HepG2 (cell line): Measurements from ENCODE around the gene FABP1. TPM values are rescaled to one million over a fixed set of nuclear protein-coding genes. Genes with fewer than 3 reads are reported as not detected.
A peak's percentile ranks its signal among the peaks of the same experiment; 100 is the strongest.

Experiments used
- ATAD3A ChIP-seq: sonication (generic); formaldehyde crosslinking; IDR thresholded peaks from 2 replicates; pipeline ENCODE4 v1.4.0; 2020; ENCODE audit warnings: missing genetic modification reagents
- MED13 ChIP-seq: sonication (generic); formaldehyde crosslinking; IDR thresholded peaks from 2 replicates; pipeline ENCODE4 v1.5.0; 2020; ENCODE audit warnings: missing genetic modification reagents
- MTA3 ChIP-seq: sonication (generic); formaldehyde crosslinking; IDR thresholded peaks from 2 replicates; pipeline ENCODE4 v1.4.0; 2020; ENCODE audit warnings: missing genetic modification reagents
- NFYC ChIP-seq: IDR thresholded peaks from 2 replicates; pipeline ENCODE4 v1.6.1; 2016; ENCODE audit warnings: missing genetic modification reagents, missing compliant biosample characterization
- RORA ChIP-seq: sonication (generic); formaldehyde crosslinking; IDR thresholded peaks from 2 replicates; pipeline ENCODE4 v1.5.0; 2020; ENCODE audit warnings: mild to moderate bottlenecking, missing genetic modification reagents, moderate library complexity
- SIX1 ChIP-seq: sonication (generic); formaldehyde crosslinking; IDR thresholded peaks from 2 replicates; pipeline ENCODE4 v1.4.0; 2020; ENCODE audit warnings: missing genetic modification reagents, borderline replicate concordance
- SRSF4 ChIP-seq: fragments of 200-400 bp; formaldehyde crosslinking; IDR thresholded peaks from one replicate; pipeline ENCODE4 v1.6.1; 2018; ENCODE audit warnings: mild to moderate bottlenecking, low read depth, low read length, moderate library complexity; ENCODE audit not compliant: poor library complexity, severe bottlenecking
- TARDBP ChIP-seq: sonication (generic); formaldehyde crosslinking; IDR thresholded peaks from 2 replicates; pipeline ENCODE4 v1.8.0; 2022; ENCODE audit warnings: mild to moderate bottlenecking, missing genetic modification reagents
- ZNF501 ChIP-seq: sonication (generic); formaldehyde crosslinking; IDR thresholded peaks from 2 replicates; pipeline ENCODE4 v1.5.1; 2020; ENCODE audit warnings: mild to moderate bottlenecking, moderate library complexity, missing genetic modification reagents
- ZNF543 ChIP-seq: sonication (generic); formaldehyde crosslinking; IDR thresholded peaks from 2 replicates; pipeline ENCODE4 v1.4.0; 2020; ENCODE audit warnings: mild to moderate bottlenecking, missing genetic modification reagents
- ZNF570 ChIP-seq: sonication (generic); formaldehyde crosslinking; IDR thresholded peaks from 2 replicates; pipeline ENCODE4 v1.4.0; 2020; ENCODE audit warnings: mild to moderate bottlenecking, missing genetic modification reagents, borderline replicate concordance
- ZNF660 ChIP-seq: sonication (generic); formaldehyde crosslinking; IDR thresholded peaks from 2 replicates; pipeline ENCODE4 v1.5.1; 2020; ENCODE audit warnings: mild to moderate bottlenecking, low read depth, missing genetic modification reagents, borderline replicate concordance
- ZNF703 ChIP-seq: sonication (generic); formaldehyde crosslinking; IDR thresholded peaks from 2 replicates; pipeline ENCODE4 v1.5.1; 2020; ENCODE audit warnings: missing genetic modification reagents, mild to moderate bottlenecking, moderate library complexity, borderline replicate concordance
- ZSCAN22 ChIP-seq: sonication (generic); formaldehyde crosslinking; IDR thresholded peaks from 2 replicates; pipeline ENCODE4 v1.4.0; 2020; ENCODE audit warnings: mild to moderate bottlenecking, missing genetic modification reagents
- polyA plus RNA-seq, 8 experiments: library from polyadenylated mRNA; depleted of rRNA in 3 of 8; stranded (reverse) in 7 of 8; unstranded in 1 of 8; fragments of >200 nt; fragmentation: Illumina TruSeq in 4 of 8; extraction: Trizol in 4 of 8; gene quantifications; 2 replicates each; pipeline versions ENCODE4 v1.2.1 to v1.2.3, GENCODE V29; 2011 to 2016; ENCODE audit warnings: low read depth in 4 of 8, missing spikeins in 1 of 8, mixed read lengths in 1 of 8; ENCODE audit not compliant: insufficient read depth in 1 of 8
- total RNA-seq, 5 experiments: library from RNA; depleted of rRNA; stranded (reverse); fragments of >200 nt; fragmentation: Illumina TruSeq; extraction: Trizol; gene quantifications; 2 replicates each; pipeline ENCODE4 v1.2.3, GENCODE V29; 2016; ENCODE audit warnings: low read depth in 1 of 5
- TF ChIP-seq, protein P1 (sequence below), 2 experiments: sonication (generic) in 1 of 2; formaldehyde crosslinking in 1 of 2; IDR thresholded peaks; 2 replicates each; pipeline versions ENCODE4 v1.6.1 to v1.9.0; 2014 to 2022; ENCODE audit warnings: antibody characterized with exemption in 1 of 2, borderline replicate concordance in 1 of 2, inconsistent platforms in 1 of 2, low read depth in 1 of 2, missing genetic modification reagents in 1 of 2
- TF ChIP-seq, protein P2 (sequence below): sonication (generic); formaldehyde crosslinking; IDR thresholded peaks from 2 replicates; pipeline ENCODE4 v1.5.1; 2020; ENCODE audit warnings: mild to moderate bottlenecking, missing genetic modification reagents, borderline replicate concordance
- TF ChIP-seq, protein P3 (sequence below): sonication (generic); formaldehyde crosslinking; IDR thresholded peaks from 2 replicates; pipeline ENCODE4 v1.9.0; 2021; ENCODE audit warnings: missing genetic modification reagents, mild to moderate bottlenecking, borderline replicate concordance

Gene FABP1
- total and polyA plus RNA-seq, 2 of the 13 experiments (the other 11 are each of a cell fraction or from before 2014, with no cell fraction given) = 644 to 1,608 TPM

DNA sequence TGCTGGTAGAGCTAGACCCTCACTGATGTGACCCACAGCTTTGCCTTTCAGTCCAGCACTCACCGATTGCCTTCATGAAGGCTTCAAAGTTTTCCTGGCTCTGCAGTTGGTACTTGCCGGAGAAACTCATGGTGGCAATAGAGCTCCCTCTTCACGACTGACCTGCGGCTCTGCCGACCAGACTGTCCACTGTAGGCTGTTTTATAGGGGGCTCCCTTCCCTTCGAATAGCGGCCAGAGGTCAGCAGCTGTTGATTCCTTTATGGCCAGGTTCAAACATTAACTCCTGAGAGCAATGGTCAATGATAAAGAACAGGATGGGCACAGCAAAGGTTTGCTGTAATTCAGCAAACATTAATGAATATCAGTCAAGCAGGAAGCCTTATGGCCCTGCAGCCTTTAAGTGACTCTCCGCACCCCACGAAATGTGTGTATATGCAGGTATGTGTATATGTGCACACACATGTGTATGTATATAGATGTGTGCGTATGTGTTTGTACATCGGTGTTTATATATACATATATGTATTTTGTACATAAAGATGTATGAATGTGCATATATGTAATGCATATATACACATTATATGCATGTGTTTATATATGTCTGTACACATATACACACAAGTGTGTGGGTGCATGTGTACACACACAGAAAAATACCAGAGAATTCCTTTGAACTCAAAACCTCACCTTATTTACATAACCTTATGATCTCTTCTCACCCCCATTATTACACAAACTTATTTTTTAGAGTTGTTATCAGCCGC lies at the start of gene FABP1 (continued):
- TF ChIP-seq MTA3 (CRISPR knock-in tag) (no peak), ZNF660 (CRISPR knock-in tag) (no peak), ZNF703 (CRISPR knock-in tag) (peak; percentile 86; the same call in 1 of the 2 replicates), ZNF570 (CRISPR knock-in tag) (no peak), ATAD3A (CRISPR knock-in tag) (no peak), NFYC (peak; percentile 40), MED13 (CRISPR knock-in tag) (peak; percentile 79; the same call in 1 of the 2 replicates), SRSF4 (no peak), SIX1 (CRISPR knock-in tag) (peak; percentile 69), RORA (CRISPR knock-in tag) (no peak), TARDBP (CRISPR knock-in tag) (peak; percentile 89), ZNF501 (peak; percentile 79; the same call in 1 of the 2 replicates), ZNF543 (no peak; the same call in 1 of the 2 replicates), ZSCAN22 (CRISPR knock-in tag) (no peak)
- TF ChIP-seq, protein P1, sequence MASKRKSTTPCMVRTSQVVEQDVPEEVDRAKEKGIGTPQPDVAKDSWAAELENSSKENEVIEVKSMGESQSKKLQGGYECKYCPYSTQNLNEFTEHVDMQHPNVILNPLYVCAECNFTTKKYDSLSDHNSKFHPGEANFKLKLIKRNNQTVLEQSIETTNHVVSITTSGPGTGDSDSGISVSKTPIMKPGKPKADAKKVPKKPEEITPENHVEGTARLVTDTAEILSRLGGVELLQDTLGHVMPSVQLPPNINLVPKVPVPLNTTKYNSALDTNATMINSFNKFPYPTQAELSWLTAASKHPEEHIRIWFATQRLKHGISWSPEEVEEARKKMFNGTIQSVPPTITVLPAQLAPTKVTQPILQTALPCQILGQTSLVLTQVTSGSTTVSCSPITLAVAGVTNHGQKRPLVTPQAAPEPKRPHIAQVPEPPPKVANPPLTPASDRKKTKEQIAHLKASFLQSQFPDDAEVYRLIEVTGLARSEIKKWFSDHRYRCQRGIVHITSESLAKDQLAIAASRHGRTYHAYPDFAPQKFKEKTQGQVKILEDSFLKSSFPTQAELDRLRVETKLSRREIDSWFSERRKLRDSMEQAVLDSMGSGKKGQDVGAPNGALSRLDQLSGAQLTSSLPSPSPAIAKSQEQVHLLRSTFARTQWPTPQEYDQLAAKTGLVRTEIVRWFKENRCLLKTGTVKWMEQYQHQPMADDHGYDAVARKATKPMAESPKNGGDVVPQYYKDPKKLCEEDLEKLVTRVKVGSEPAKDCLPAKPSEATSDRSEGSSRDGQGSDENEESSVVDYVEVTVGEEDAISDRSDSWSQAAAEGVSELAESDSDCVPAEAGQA (IDR thresholded peaks at IDR 0.05; ENCODE audit: low read depth) = 0 out of 2 replicates have a peak, but pooled peaks have one; percentile 18
- TF ChIP-seq, protein P1 (CRISPR knock-in tag; IDR thresholded peaks at IDR 0.05; ENCODE audit: borderline replicate concordance) = no peak
- TF ChIP-seq, protein P2, sequence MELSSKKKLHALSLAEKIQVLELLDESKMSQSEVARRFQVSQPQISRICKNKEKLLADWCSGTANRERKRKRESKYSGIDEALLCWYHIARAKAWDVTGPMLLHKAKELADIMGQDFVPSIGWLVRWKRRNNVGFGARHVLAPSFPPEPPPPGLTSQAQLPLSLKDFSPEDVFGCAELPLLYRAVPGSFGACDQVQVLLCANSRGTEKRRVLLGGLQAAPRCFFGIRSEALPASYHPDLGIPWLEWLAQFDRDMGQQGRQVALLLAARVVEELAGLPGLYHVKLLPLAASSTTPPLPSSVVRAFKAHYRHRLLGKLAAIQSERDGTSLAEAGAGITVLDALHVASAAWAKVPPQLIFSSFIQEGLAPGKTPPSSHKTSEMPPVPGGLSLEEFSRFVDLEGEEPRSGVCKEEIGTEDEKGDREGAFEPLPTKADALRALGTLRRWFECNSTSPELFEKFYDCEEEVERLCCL = peak; percentile 36; the same call in 1 of the 2 replicates
- TF ChIP-seq, protein P3, sequence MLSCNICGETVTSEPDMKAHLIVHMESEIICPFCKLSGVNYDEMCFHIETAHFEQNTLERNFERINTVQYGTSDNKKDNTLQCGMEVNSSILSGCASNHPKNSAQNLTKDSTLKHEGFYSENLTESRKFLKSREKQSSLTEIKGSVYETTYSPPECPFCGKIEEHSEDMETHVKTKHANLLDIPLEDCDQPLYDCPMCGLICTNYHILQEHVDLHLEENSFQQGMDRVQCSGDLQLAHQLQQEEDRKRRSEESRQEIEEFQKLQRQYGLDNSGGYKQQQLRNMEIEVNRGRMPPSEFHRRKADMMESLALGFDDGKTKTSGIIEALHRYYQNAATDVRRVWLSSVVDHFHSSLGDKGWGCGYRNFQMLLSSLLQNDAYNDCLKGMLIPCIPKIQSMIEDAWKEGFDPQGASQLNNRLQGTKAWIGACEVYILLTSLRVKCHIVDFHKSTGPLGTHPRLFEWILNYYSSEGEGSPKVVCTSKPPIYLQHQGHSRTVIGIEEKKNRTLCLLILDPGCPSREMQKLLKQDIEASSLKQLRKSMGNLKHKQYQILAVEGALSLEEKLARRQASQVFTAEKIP = no peak
